GM12878 (cell line): ENCODE measurements around the gene LRWD1. TPM values are rescaled to one million over a fixed set of nuclear protein-coding genes. Genes with fewer than 3 reads are reported as not detected.
A peak's percentile ranks its signal among the peaks of the same experiment; 100 is the strongest.

ENCODE experiments used
- ATAC-seq: fragments of 200-7000 bp; cut with Tn5 transposase; 3 replicates; pipeline ENCODE4 v1.9.1; 2020; ENCODE audit warnings: mild to moderate bottlenecking, moderate library complexity
- Bru-seq: library from RNA; stranded (reverse); fragments of 400-500 nt; gene quantifications from one replicate; lab custom pipeline; 2021; lab: Mats Ljungman, UMichigan
- BruChase-seq, 2 experiments: library from RNA; stranded (reverse); fragments of 400-500 nt; gene quantifications; one replicate each; lab custom pipeline; 2021; lab: Mats Ljungman, UMichigan
- BruUV-seq: library from RNA; stranded (reverse); fragments of 400-500 nt; replicated peaks from 2 replicates; lab custom pipeline; 2021; lab: Mats Ljungman, UMichigan
- CTCF ChIA-PET: fragments of 300-600 bp; sonication (Branson Sonifier 250); formaldehyde crosslinking; extraction: SDS; loops from one replicate; lab custom pipeline; 2021; ENCODE audit warnings: inconsistent platforms; lab: Yijun Ruan, JAX
- POLR2A ChIA-PET: fragments of 350-600 bp; formaldehyde crosslinking; extraction: SDS; loops from one replicate; lab custom pipeline; 2021; ENCODE audit warnings: inconsistent platforms; lab: Charles Lee
- RAD21 ChIA-PET: fragments of 300-600 bp; sonication (Branson Sonifier 250); formaldehyde crosslinking; loops from one replicate; lab custom pipeline; 2023; ENCODE audit warnings: antibody characterized with exemption; ENCODE audit not compliant: unreplicated experiment; lab: Charles Lee
- SMC1A ChIA-PET: fragments of 300-600 bp; sonication (Branson Sonifier 250); formaldehyde crosslinking; loops from one replicate; lab custom pipeline; 2023; ENCODE audit not compliant: unreplicated experiment, uncharacterized antibody; lab: Charles Lee
- DNase-seq: peaks from one replicate; pipeline ENCODE4 v3.0.0-alpha.2; 2011; ENCODE audit warnings: low read depth, low spot score
- FAIRE-seq: peaks from 3 replicates; lab custom pipeline; 2011; peaks lifted over from hg19 to GRCh38; lab: Jason Lieb, UNC
- H2AFZ ChIP-seq: 2 replicates; pipeline ENCODE4 v1.6.0; 2011; ENCODE audit warnings: low read depth, low read length, control low read depth; ENCODE audit not compliant: control insufficient read depth
- H3K27ac ChIP-seq: 2 replicates; pipeline ENCODE4 v1.5.1; 2011; ENCODE audit warnings: control low read depth; ENCODE audit not compliant: control insufficient read depth, insufficient read depth
- H3K27me3 ChIP-seq, 2 experiments: replicated peaks in 1 of 2; 2 replicates each; pipeline versions ENCODE4 v1.6.0 to v1.6.1; 2011; ENCODE audit warnings: low read length in 1 of 2; ENCODE audit not compliant: control insufficient read depth in 2 of 2, insufficient read depth in 2 of 2
- H3K36me3 ChIP-seq, 2 experiments: 2 replicates each; pipeline ENCODE4 v1.5.1; 2011; ENCODE audit warnings: low read length in 1 of 2; ENCODE audit not compliant: control insufficient read depth in 2 of 2, insufficient read depth in 2 of 2
- H3K4me1 ChIP-seq: 2 replicates; pipeline ENCODE4 v1.6.1; 2011; ENCODE audit warnings: mild to moderate bottlenecking, low read length, moderate library complexity, mixed read lengths; ENCODE audit not compliant: control insufficient read depth, insufficient read depth
- H3K4me2 ChIP-seq: 2 replicates; pipeline ENCODE4 v1.6.0; 2011; ENCODE audit warnings: control low read depth; ENCODE audit not compliant: control insufficient read depth, insufficient read depth
- H3K4me3 ChIP-seq: fragments of 200-600 bp; sonication (generic); 2 replicates; pipeline ENCODE4 v1.5.1; 2016
- H3K79me2 ChIP-seq: 2 replicates; pipeline ENCODE4 v1.6.0; 2011; ENCODE audit warnings: low read length; ENCODE audit not compliant: control insufficient read depth, insufficient read depth
- H3K9ac ChIP-seq: 2 replicates; pipeline ENCODE4 v1.8.0; 2011; ENCODE audit warnings: low read length, control low read depth, mixed read lengths; ENCODE audit not compliant: control insufficient read depth, insufficient read depth
- H3K9me3 ChIP-seq: replicated peaks from 3 replicates; pipeline ENCODE4 v1.5.1; 2011; ENCODE audit warnings: mild to moderate bottlenecking, low read length; ENCODE audit not compliant: control insufficient read depth, insufficient read depth
- H4K20me1 ChIP-seq: 2 replicates; pipeline ENCODE4 v1.6.0; 2011; ENCODE audit not compliant: control insufficient read depth, insufficient read depth
- ATF3 ChIP-seq: IDR thresholded peaks from 2 replicates; pipeline ENCODE4 v1.6.1; 2011; ENCODE audit warnings: low read depth, mild to moderate bottlenecking, low read length, moderate library complexity, borderline replicate concordance; ENCODE audit errors: extremely low read depth
- BACH1 ChIP-seq: fragments of 450-650 bp; IDR thresholded peaks from 2 replicates; pipeline ENCODE4 v1.6.1; 2017; ENCODE audit warnings: mild to moderate bottlenecking, borderline replicate concordance
- E4F1 ChIP-seq: fragments of 450-650 bp; IDR thresholded peaks from 2 replicates; pipeline ENCODE4 v1.6.1; 2018; ENCODE audit warnings: borderline replicate concordance, mild to moderate bottlenecking; ENCODE audit not compliant: partially characterized antibody
- EP300 ChIP-seq, 2 experiments: fragments of 150-350 bp in 1 of 2; IDR thresholded peaks; 2 replicates each; pipeline ENCODE4 v1.6.1; 2011 to 2012; ENCODE audit warnings: low read depth in 2 of 2, low read length in 2 of 2, borderline replicate concordance in 1 of 2, improper control_type of control experiment in 1 of 2, inconsistent platforms in 1 of 2; ENCODE audit not compliant: control insufficient read depth in 1 of 2
- HCFC1 ChIP-seq: fragments of 150-350 bp; IDR thresholded peaks from 2 replicates; pipeline ENCODE4 v1.6.1; 2014; ENCODE audit warnings: low read length
- HDAC6 ChIP-seq: fragments of 200-600 bp; sonication (generic); IDR thresholded peaks from one replicate; pipeline ENCODE4 v1.8.0; 2017; ENCODE audit warnings: antibody characterized with exemption; ENCODE audit not compliant: unreplicated experiment
- KAT2A ChIP-seq: conservative IDR thresholded peaks from 2 replicates; pipeline ENCODE4 v1.6.1; 2011; ENCODE audit warnings: low read depth, low read length; ENCODE audit not compliant: control insufficient read depth
- KLF5 ChIP-seq: fragments of 450-650 bp; IDR thresholded peaks from 2 replicates; pipeline ENCODE4 v1.6.1; 2014; ENCODE audit warnings: mild to moderate bottlenecking; ENCODE audit not compliant: partially characterized antibody
- MEF2A ChIP-seq: IDR thresholded peaks from 2 replicates; pipeline ENCODE4 v1.6.1; 2011; ENCODE audit warnings: low read depth, mild to moderate bottlenecking, low read length, moderate library complexity; ENCODE audit not compliant: insufficient read depth
- POLR2AphosphoS5 ChIP-seq: IDR thresholded peaks from 2 replicates; pipeline ENCODE4 v1.6.1; 2011; ENCODE audit warnings: mild to moderate bottlenecking, low read length, inconsistent platforms
- RAD21 ChIP-seq: IDR thresholded peaks from 2 replicates; pipeline ENCODE4 v1.6.1; 2011; ENCODE audit warnings: mild to moderate bottlenecking, low read depth, low read length, moderate library complexity; ENCODE audit not compliant: insufficient read depth
- SMARCA5 ChIP-seq: fragments of 450-650 bp; IDR thresholded peaks from 2 replicates; pipeline ENCODE4 v1.6.1; 2017; ENCODE audit warnings: mild to moderate bottlenecking
- TARDBP ChIP-seq: IDR thresholded peaks from 2 replicates; pipeline ENCODE4 v1.6.1; 2016; ENCODE audit warnings: borderline replicate concordance
- TCF12 ChIP-seq: IDR thresholded peaks from 2 replicates; pipeline ENCODE4 v1.6.1; 2011; ENCODE audit warnings: low read depth, mild to moderate bottlenecking, low read length
- WGBS: methylation state at CpG from one replicate; pipeline ENCODE4 v1.1.6; 2016; ENCODE audit warnings: low lambda C conversion rate; ENCODE audit not compliant: insufficient replicate concordance, insufficient coverage; ENCODE audit errors: missing lambda C conversion rate; 5-methylcytosine and 5-hydroxymethylcytosine counted together
- in situ Hi-C: fragments of 300-500 bp; cut with MboI; formaldehyde crosslinking; loops from 9 replicates; pipeline ENCODE4 v1.14.3; 2018; ENCODE audit warnings: mixed read lengths
- intact Hi-C: fragments of 100-400 bp; cut with micrococcal nuclease; formaldehyde crosslinking; loops from one replicate; pipeline ENCODE4 v1.14.2; 2022; ENCODE audit not compliant: unreplicated experiment
- long read RNA-seq, 2 experiments: library from polyadenylated mRNA; unstranded; transcript quantifications; one replicate each; pipeline ENCODE4 v2.0.0, GENCODE V29; 2019 to 2020
- polyA minus RNA-seq, 3 experiments: library from RNA; depleted of rRNA, polyadenylated mRNA; stranded (reverse); fragments of >200 nt; gene quantifications; 2 replicates each; pipeline ENCODE4 v1.2.3, GENCODE V29; 2011
- polyA plus RNA-seq, 11 experiments: library from polyadenylated mRNA; depleted of rRNA in 4 of 11; unstranded in 6 of 11; stranded (reverse) in 5 of 11; fragments of >200 nt; fragmentation: Nextera tagmentation in 4 of 11; fragmentation: Illumina TruSeq in 1 of 11; extraction: Ambion mirVana in 4 of 11; extraction: Trizol in 1 of 11; gene quantifications; 1 replicate in 1 of 11; 2 replicates in 10 of 11; pipeline versions ENCODE4 v1.2.1 to v1.2.3, GENCODE V29; 2011 to 2016; ENCODE audit warnings: inconsistent platforms in 2 of 11, missing spikeins in 2 of 11, low read depth in 1 of 11
- total RNA-seq, 4 experiments: library from RNA; depleted of rRNA in 3 of 4; stranded (reverse); fragments of >200 nt in 3 of 4; fragmentation: Illumina TruSeq in 1 of 4; extraction: Trizol in 1 of 4; gene quantifications; 2 replicates each; pipeline versions ENCODE4 v1.2.1 to v1.2.3, GENCODE V29; 2013 to 2021

The LRWD1 gene
- total RNA-seq (2013; cell fraction: nucleolus; rRNA removed) = 14.5 and 20.6 TPM in 2 replicates
- 22.1 and 26.3 TPM in 2 replicates for total RNA-seq (2014; rRNA removed)
- 21.5 and 26.0 TPM in 2 replicates for total RNA-seq (2014; rRNA removed; fragmentation: Illumina TruSeq; extraction: Trizol)
- total RNA-seq (2021) = 52.3 and 53.3 TPM in 2 replicates
- polyA plus RNA-seq (2011; ENCODE audit: low read depth) = 7.6 TPM
- polyA plus RNA-seq (2011; rRNA removed) = 10.3 and 22.4 TPM in 2 replicates
- 31.1 and 46.1 TPM in 2 replicates for polyA plus RNA-seq (2011; cell fraction: cytosol; rRNA removed)
- polyA plus RNA-seq (2011; cell fraction: nucleus; rRNA removed) = 48.4 and 79.5 TPM in 2 replicates
- 14.6 and 16.7 TPM in 2 replicates for polyA plus RNA-seq (2012)
- 6.1 and 18.2 TPM in 2 replicates for polyA plus RNA-seq (2014; fragmentation: Illumina TruSeq; extraction: Trizol)
- polyA plus RNA-seq (2014; fragmentation: Nextera tagmentation; extraction: Ambion mirVana) = 1 to 10 TPM in 1 of 2 experiments, under 1 TPM in 1; 0.40 to 2.0 TPM
- polyA plus RNA-seq (2014; rRNA removed) = 64.4 and 72.4 TPM in 2 replicates
- polyA plus RNA-seq (2016; fragmentation: Nextera tagmentation; extraction: Ambion mirVana) = 10 to 100 TPM; 54.8 to 57.1 TPM
- 18.4 and 27.2 TPM in 2 replicates for polyA minus RNA-seq (2011; rRNA and poly(A)+ RNA removed)
- 13.2 and 19.0 TPM in 2 replicates for polyA minus RNA-seq (2011; cell fraction: cytosol; rRNA and poly(A)+ RNA removed)
- 14.1 and 29.3 TPM in 2 replicates for polyA minus RNA-seq (2011; cell fraction: nucleus; rRNA and poly(A)+ RNA removed)
- percentile 58 among the genes with signal in this experiment for Bru-seq, nascent RNA
- percentile 72 among the genes with signal in this experiment for BruChase-seq, experiment 1, labeled RNA remaining after a 6-hour chase
- percentile 64 among the genes with signal in this experiment for BruChase-seq, experiment 2, labeled RNA remaining after a 2-hour chase
- long read RNA-seq, experiment 1, transcript LRWD1-201 (15 exons, 2,215 nt) = major isoform, 51 of 61 reads
- long read RNA-seq, experiment 1, partial matches to known transcripts = 0 of 61 reads
- long read RNA-seq, experiment 1, other reads (novel, unspliced or antisense) = 10 of 61 reads
- long read RNA-seq, experiment 2, partial matches to known transcripts = 2 of 8 reads
- long read RNA-seq, experiment 2, other reads (novel, unspliced or antisense) = 4 of 8 reads

DNA sequence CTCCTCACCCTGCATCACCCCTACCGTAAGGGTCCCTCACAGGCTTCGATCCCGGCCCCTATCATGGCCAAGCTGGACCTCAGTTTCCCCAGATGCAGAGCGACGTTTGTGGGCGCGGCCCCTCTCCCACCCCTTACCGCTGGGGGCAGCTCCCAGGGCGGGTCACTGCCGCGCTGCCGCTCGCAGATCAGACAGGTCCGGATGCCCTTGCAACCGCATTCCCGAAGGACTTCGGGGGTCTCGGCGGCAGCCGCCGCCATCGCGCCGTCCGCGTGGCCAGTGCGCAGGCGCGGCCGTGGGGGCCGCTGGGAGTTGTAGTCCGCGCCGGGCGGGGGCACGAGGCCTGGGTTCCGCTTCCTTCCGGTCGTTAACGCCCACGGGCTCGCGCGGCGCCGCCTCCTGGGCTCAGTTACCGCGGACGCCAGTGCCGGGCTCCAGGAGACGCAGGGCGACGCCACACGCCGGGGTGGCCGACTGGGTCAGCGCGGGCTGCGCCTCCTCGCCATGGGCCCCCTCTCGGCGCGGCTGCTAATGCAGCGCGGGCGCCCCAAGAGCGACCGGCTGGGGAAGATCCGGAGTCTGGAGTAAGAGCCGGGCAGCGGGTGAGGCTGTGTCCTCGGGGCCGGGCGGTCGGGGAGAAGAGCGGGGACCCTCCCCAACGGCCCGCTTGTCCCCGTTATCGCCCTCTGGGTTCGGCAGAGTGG is at the start of gene LRWD1, which contains the start of gene ALKBH4:
LRWD1 (plus strand) TSS at position 408 of the 704 bp plus-strand sequence; CDS start at position 505, 97 bp downstream.
ALKBH4 (minus strand) TSS at position 287 of the 704 bp plus-strand sequence; CDS start at position 260, 27 bp downstream.
- Histone ChIP-seq H3K27ac (peak within 1 kb of the TSS; percentile 89), H3K79me2 (peaks cover 33% of the 10 kb centered on the region), H3K36me3 (peaks cover 0 to 10% of the 10 kb centered on the region in 2 experiments; a peak in 3 of 4 replicates), H3K27me3 (no peaks in the 10 kb centered on the region), H2AFZ (peak within 1 kb of the TSS; percentile 99), H3K4me3 (peak within 1 kb of the TSS; percentile 93), H3K9me3 (no peaks in the 10 kb centered on the region), H3K4me1 (peaks cover 15% of the 10 kb centered on the region), H4K20me1 (no peaks in the 10 kb centered on the region), H3K4me2 (peak within 1 kb of the TSS; percentile 92), H3K9ac (peak within 1 kb of the TSS; percentile 98)
- ChIA-PET RAD21 (interaction anchor here (0.6 to 1.7 kb wide), 11 partner anchors 19 to 186 kb away, joined by 3 to 11 read pairs (median 3); no protein-coding TSS in a partner anchor), POLR2A (interaction anchor here (0.6 to 2.4 kb wide), 8 partner anchors 19 to 60 kb away, joined by 3 to 9 read pairs (median 4); no protein-coding TSS in a partner anchor), CTCF (interaction anchor here (1.0 to 7.0 kb wide), 8 partner anchors 14 to 185 kb away, joined by 3 to 94 read pairs (median 10); partner anchors contain the start of gene POLR2J), SMC1A (interaction anchor here (0.8 to 3.7 kb wide), 10 partner anchors 19 to 69 kb away, joined by 3 to 32 read pairs (median 4); partner anchors contain the start of gene PRKRIP1)
- WGBS = under 1% methylated on average over 81 of the region's 81 CpGs
- ATAC-seq = peak; percentile 94
- no TSS peak for BruUV-seq
- peak; percentile 96 for FAIRE-seq
- DNase-seq = no peak
- intact Hi-C loops = loop anchor here (5.0 kb wide), 1 partner anchor 177 kb away; the partner anchor contains the start of gene SH2B2
- in situ Hi-C loops = no loop called here
- TF ChIP-seq RAD21 (0 out of 2 replicates have a peak, but pooled peaks have one; percentile 11), KLF5 (peak; percentile 69), POLR2AphosphoS5 (peak; percentile 85), SMARCA5 (no peak; the same call in 1 of the 2 replicates), ATF3 (peak; percentile 62; the same call in 1 of the 2 replicates), EP300 (IDR thresholded peaks at IDR 0.05; ENCODE audit: borderline replicate concordance in 1 of 2, control insufficient read depth in 1 of 2, low read depth in 2 of 2, low read length in 2 of 2) (peak in 1 of 2 experiments; percentile 11; a peak in 1 of 4 replicates), HCFC1 (peak; percentile 95), KAT2A (no peak), E4F1 (no peak), TCF12 (peak; percentile 27; the same call in 1 of the 2 replicates), TARDBP (peak; percentile 79; the same call in 1 of the 2 replicates), MEF2A (0 out of 2 replicates have a peak, but pooled peaks have one; percentile 45), BACH1 (peak; percentile 87), HDAC6 (no peak)
